ENCODE measurements around the gene MYO15B.

GRCh38 chr17:75636381-75637142 lies 49.0 kb downstream of the MYO15B start:
- no peak for TF ChIP-seq CTCF (conservative IDR thresholded peaks at IDR 0.05; ENCODE audit: low read length)
- no peak for TF ChIP-seq EZH2phosphoT487 (IDR thresholded peaks at IDR 0.05; ENCODE audit: borderline replicate concordance)
